ENCODE results near the gene KRTAP3-3. TPM values are rescaled to one million over a fixed set of nuclear protein-coding genes. Genes with fewer than 3 reads are reported as not detected.

The KRTAP3-3 gene
- total and polyA plus RNA-seq, 2 experiments from 2014 or later = not detected

GRCh38 chr17:40992666-40993065 lies 1.3 kb downstream of the KRTAP3-3 start:
- Histone ChIP-seq H2AFZ (no peak overlapping the region), H3K36me3 (replicated peaks; ENCODE audit: insufficient read depth, low read depth) (no peaks in the 10 kb centered on the region), H3K9me3 (ENCODE audit: low read depth) (no peaks in the 10 kb centered on the region), H3K4me2 (no peak overlapping the region), H3K4me1 (ENCODE audit: insufficient read depth) (no peaks in the 10 kb centered on the region), H3K27ac (no peak overlapping the region), H3K9me2 (replicated peaks; ENCODE audit: insufficient read depth) (no peaks in the 10 kb centered on the region), H3K27me3 (peaks cover 3% of the 10 kb centered on the region), H3K79me2 (no peaks in the 10 kb centered on the region), H4K20me1 (ENCODE audit: insufficient read depth, poor library complexity, severe bottlenecking) (no peaks in the 10 kb centered on the region), H3K4me3 (no peak overlapping the region)
- no peak for TF ChIP-seq EZH2phosphoT487 (IDR thresholded peaks at IDR 0.05; ENCODE audit: low read depth, severe bottlenecking, unreplicated experiment)
- no peak for TF ChIP-seq EZH2 (IDR thresholded peaks at IDR 0.05; ENCODE audit: borderline replicate concordance)
- TF ChIP-seq CTCF (IDR thresholded peaks at IDR 0.05; ENCODE audit: poor library complexity) = no peak
- no peak for DNase-seq (ENCODE audit: low spot score)
- WGBS (ENCODE audit: low lambda C conversion rate, missing lambda C conversion rate) = 89% methylated on average over 3 of the region's 3 CpGs

GRCh38 chr17:40986920-40987319 lies 7.0 kb downstream of the KRTAP3-3 start:
- Histone ChIP-seq H3K4me2 (no peak overlapping the region), H3K27ac (no peak overlapping the region), H3K27me3 (no peaks in the 10 kb centered on the region), H3K9me2 (replicated peaks; ENCODE audit: insufficient read depth) (no peaks in the 10 kb centered on the region), H3K36me3 (replicated peaks; ENCODE audit: insufficient read depth, low read depth) (no peaks in the 10 kb centered on the region), H4K20me1 (ENCODE audit: insufficient read depth, poor library complexity, severe bottlenecking) (no peaks in the 10 kb centered on the region), H3K4me1 (ENCODE audit: insufficient read depth) (no peaks in the 10 kb centered on the region), H3K9me3 (ENCODE audit: low read depth) (no peaks in the 10 kb centered on the region), H2AFZ (no peak overlapping the region), H3K79me2 (no peaks in the 10 kb centered on the region), H3K4me3 (no peak overlapping the region)
- DNase-seq (ENCODE audit: low spot score) = no peak
- WGBS (ENCODE audit: low lambda C conversion rate, missing lambda C conversion rate) = 77% methylated on average over 8 of the region's 8 CpGs
- TF ChIP-seq CTCF (IDR thresholded peaks at IDR 0.05; ENCODE audit: poor library complexity) (no peak), EZH2phosphoT487 (IDR thresholded peaks at IDR 0.05; ENCODE audit: low read depth, severe bottlenecking, unreplicated experiment) (no peak), EZH2 (IDR thresholded peaks at IDR 0.05; ENCODE audit: borderline replicate concordance) (no peak)

GRCh38 chr17:40984226-40984625 lies 9.7 kb downstream of the KRTAP3-3 start, which contains the start of gene KRT40:
Gene KRT40, minus strand, starts transcription at chr17:40984326. Its CDS starts 53 bp downstream, at chr17:40984273.
- no peak within 1 kb of the TSS for H3K27ac ChIP-seq
- no peaks in the 10 kb centered on the region for H3K9me3 ChIP-seq (ENCODE audit: low read depth)
- H3K4me2 ChIP-seq = no peak within 1 kb of the TSS
- no peaks in the 10 kb centered on the region for H4K20me1 ChIP-seq (ENCODE audit: insufficient read depth, poor library complexity, severe bottlenecking)
- peaks cover 6% of the 10 kb centered on the region for H3K4me1 ChIP-seq (ENCODE audit: insufficient read depth)
- H3K27me3 ChIP-seq = no peaks in the 10 kb centered on the region
- no peak within 1 kb of the TSS for H2AFZ ChIP-seq
- H3K9me2 ChIP-seq (replicated peaks; ENCODE audit: insufficient read depth) = no peaks in the 10 kb centered on the region
- 59% methylated on average over 3 of the region's 3 CpGs for WGBS (ENCODE audit: low lambda C conversion rate, missing lambda C conversion rate)
- no peak for DNase-seq (ENCODE audit: low spot score)
- TF ChIP-seq EZH2phosphoT487 (IDR thresholded peaks at IDR 0.05; ENCODE audit: low read depth, severe bottlenecking, unreplicated experiment) = no peak
- no peak for TF ChIP-seq CTCF (IDR thresholded peaks at IDR 0.05; ENCODE audit: poor library complexity)
- TF ChIP-seq EZH2 (IDR thresholded peaks at IDR 0.05; ENCODE audit: borderline replicate concordance) = no peak
- no peaks in the 10 kb centered on the region for H3K79me2 ChIP-seq
- H3K4me3 ChIP-seq = no peak within 1 kb of the TSS
- H3K36me3 ChIP-seq (replicated peaks; ENCODE audit: insufficient read depth, low read depth) = no peaks in the 10 kb centered on the region

GRCh38 chr17:40981115-40981514 lies 12.8 kb downstream of the KRTAP3-3 start:
- Histone ChIP-seq H4K20me1 (ENCODE audit: insufficient read depth, poor library complexity, severe bottlenecking) (no peaks in the 10 kb centered on the region), H3K27ac (no peak overlapping the region), H3K9me2 (replicated peaks; ENCODE audit: insufficient read depth) (no peaks in the 10 kb centered on the region), H3K27me3 (no peaks in the 10 kb centered on the region), H3K4me2 (peak overlapping the region; percentile 47), H2AFZ (peak overlapping the region; percentile 8), H3K4me3 (no peak overlapping the region), H3K4me1 (ENCODE audit: insufficient read depth) (peaks cover 6% of the 10 kb centered on the region), H3K36me3 (replicated peaks; ENCODE audit: insufficient read depth, low read depth) (no peaks in the 10 kb centered on the region), H3K79me2 (no peaks in the 10 kb centered on the region), H3K9me3 (ENCODE audit: low read depth) (no peaks in the 10 kb centered on the region)
- no peak for DNase-seq (ENCODE audit: low spot score)
- WGBS (ENCODE audit: low lambda C conversion rate, missing lambda C conversion rate) = 67% methylated on average over 5 of the region's 5 CpGs
- TF ChIP-seq EZH2 (IDR thresholded peaks at IDR 0.05; ENCODE audit: borderline replicate concordance) = no peak
- no peak for TF ChIP-seq CTCF (IDR thresholded peaks at IDR 0.05; ENCODE audit: poor library complexity)
- no peak for TF ChIP-seq EZH2phosphoT487 (IDR thresholded peaks at IDR 0.05; ENCODE audit: low read depth, severe bottlenecking, unreplicated experiment)
